Body of pancreas (tissue), 4 donors: Measurements from ENCODE around the gene FOXP1.

ENCODE experiments used
- CTCF ChIP-seq, 7 experiments: fragments of 450-650 bp in 4 of 7; fragments of 200-600 bp in 3 of 7; sonication (generic) in 3 of 7; IDR thresholded peaks; one replicate each; pipeline ENCODE4 v1.5.1; 2016 to 2019; ENCODE audit warnings: antibody characterized with exemption in 7 of 7
- POLR2A ChIP-seq, 3 donors: fragments of 450-650 bp; IDR thresholded peaks; one replicate each; pipeline ENCODE4 v1.6.1; 2016; ENCODE audit warnings: antibody characterized with exemption in 3 of 3, mild to moderate bottlenecking in 2 of 3

- TF ChIP-seq CTCF (IDR thresholded peaks at IDR 0.05) (no peak), POLR2A (IDR thresholded peaks at IDR 0.05) (no peak)
Measured at GRCh38 chr3:71251156-71251775, 332.3 kb downstream of the FOXP1 start.
